Esophagus squamous epithelium (tissue), 5 donors: ENCODE results near the gene SEC24C. TPM values are rescaled to one million over a fixed set of nuclear protein-coding genes. Genes with fewer than 3 reads are reported as not detected.

ENCODE experiments used
- DNase-seq: peaks from one replicate; lab custom pipeline; 2025; lab: John Stamatoyannopoulos, UW
- H3K27ac ChIP-seq, 4 donors: fragments of 200-600 bp; sonication (generic); one replicate each; pipeline ENCODE4 v1.5.1; 2016 to 2019; ENCODE audit warnings: mild to moderate bottlenecking in 1 of 4
- H3K27me3 ChIP-seq, 4 donors: fragments of 200-600 bp; sonication (generic); 1 replicate in 3 of 4; 2 replicates in 1 of 4; pipeline versions ENCODE4 v1.5.1 to v1.6.0; 2017 to 2021; ENCODE audit warnings: antibody characterized with exemption in 1 of 4
- H3K36me3 ChIP-seq, 3 donors: fragments of 200-600 bp; sonication (generic); one replicate each; pipeline ENCODE4 v1.5.1; 2016 to 2019
- H3K4me1 ChIP-seq, 3 donors: fragments of 200-600 bp; sonication (generic); one replicate each; pipeline ENCODE4 v1.5.1; 2017 to 2019
- H3K4me3 ChIP-seq, 4 donors: fragments of 200-600 bp; sonication (generic); 1 replicate in 3 of 4; 2 replicates in 1 of 4; pipeline ENCODE4 v1.5.1; 2016 to 2019; ENCODE audit warnings: mild to moderate bottlenecking in 2 of 4, moderate library complexity in 1 of 4
- H3K9me3 ChIP-seq, 3 donors: fragments of 200-600 bp; sonication (generic); one replicate each; pipeline ENCODE4 v1.5.1; 2016 to 2019
- POLR2A ChIP-seq, 4 donors: fragments of 450-650 bp; IDR thresholded peaks; one replicate each; pipeline ENCODE4 v1.6.1; 2017; ENCODE audit warnings: antibody characterized with exemption in 4 of 4, mild to moderate bottlenecking in 4 of 4, moderate library complexity in 3 of 4
- WGBS, 2 donors: methylation state at CpG; one replicate each; pipeline ENCODE4 v1.1.5; 2018; 5-methylcytosine and 5-hydroxymethylcytosine counted together
- intact Hi-C: fragments of 100-400 bp; cut with DNase I; formaldehyde crosslinking; loops from one replicate; pipeline ENCODE4 v1.15.0; 2022
- total RNA-seq, 4 donors: library from RNA; depleted of rRNA; stranded (reverse); fragments of >200 nt; gene quantifications; one replicate each; pipeline ENCODE4 v1.1.0, GENCODE V29; 2016
- TF ChIP-seq, protein P1 (sequence below), 6 experiments: fragments of 450-650 bp in 4 of 6; fragments of 200-600 bp in 2 of 6; sonication (generic) in 2 of 6; IDR thresholded peaks; one replicate each; pipeline ENCODE4 v1.5.1; 2016 to 2019; ENCODE audit warnings: antibody characterized with exemption in 6 of 6, mild to moderate bottlenecking in 4 of 6, moderate library complexity in 4 of 6
- donor health status: DM: yes; HTN: yes; CAD: no.

The SEC24C gene
- total RNA-seq, 4 donors from 2014 or later = 59.1 to 78.8 (median 64.6) TPM

- H3K27me3 ChIP-seq = no peaks in the 10 kb centered on the region
- no peak overlapping the region for H3K27ac ChIP-seq
- H3K36me3 ChIP-seq = peaks cover 73 to 100% (median 83%) of the 10 kb centered on the region in 3 donors
- intact Hi-C loops = no loop called here
- DNase-seq = no peak
- no peak for TF ChIP-seq POLR2A (IDR thresholded peaks at IDR 0.05)
- TF ChIP-seq, protein P1, sequence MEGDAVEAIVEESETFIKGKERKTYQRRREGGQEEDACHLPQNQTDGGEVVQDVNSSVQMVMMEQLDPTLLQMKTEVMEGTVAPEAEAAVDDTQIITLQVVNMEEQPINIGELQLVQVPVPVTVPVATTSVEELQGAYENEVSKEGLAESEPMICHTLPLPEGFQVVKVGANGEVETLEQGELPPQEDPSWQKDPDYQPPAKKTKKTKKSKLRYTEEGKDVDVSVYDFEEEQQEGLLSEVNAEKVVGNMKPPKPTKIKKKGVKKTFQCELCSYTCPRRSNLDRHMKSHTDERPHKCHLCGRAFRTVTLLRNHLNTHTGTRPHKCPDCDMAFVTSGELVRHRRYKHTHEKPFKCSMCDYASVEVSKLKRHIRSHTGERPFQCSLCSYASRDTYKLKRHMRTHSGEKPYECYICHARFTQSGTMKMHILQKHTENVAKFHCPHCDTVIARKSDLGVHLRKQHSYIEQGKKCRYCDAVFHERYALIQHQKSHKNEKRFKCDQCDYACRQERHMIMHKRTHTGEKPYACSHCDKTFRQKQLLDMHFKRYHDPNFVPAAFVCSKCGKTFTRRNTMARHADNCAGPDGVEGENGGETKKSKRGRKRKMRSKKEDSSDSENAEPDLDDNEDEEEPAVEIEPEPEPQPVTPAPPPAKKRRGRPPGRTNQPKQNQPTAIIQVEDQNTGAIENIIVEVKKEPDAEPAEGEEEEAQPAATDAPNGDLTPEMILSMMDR (IDR thresholded peaks at IDR 0.05) = no peak
- 78 to 90% methylated on average over 8 to 14 of the region's 19 CpGs for WGBS, 2 donors
- peaks cover 0 to 11% (median 0%) of the 10 kb centered on the region in 3 donors for H3K4me1 ChIP-seq
- no peak overlapping the region for H3K4me3 ChIP-seq
- no peaks in the 10 kb centered on the region for H3K9me3 ChIP-seq
Observed at GRCh38 chr10:73797324-73798025, 53.3 kb downstream of the SEC24C start.

GRCh38 chr10:73798087-73798486, 53.9 kb downstream of the SEC24C start:
- Histone ChIP-seq H3K27me3 (no peaks in the 10 kb centered on the region), H3K4me3 (no peak overlapping the region), H3K9me3 (no peaks in the 10 kb centered on the region), H3K36me3 (peaks cover 67 to 100% (median 86%) of the 10 kb centered on the region in 3 donors), H3K27ac (no peak overlapping the region), H3K4me1 (peaks cover 0 to 17% (median 3%) of the 10 kb centered on the region in 3 donors)
- intact Hi-C loops = no loop called here
- TF ChIP-seq, protein P1 (IDR thresholded peaks at IDR 0.05) = no peak
- no peak for TF ChIP-seq POLR2A (IDR thresholded peaks at IDR 0.05)
- WGBS, 2 donors = no CpG with 5 or more reads among the region's 6 CpGs
- DNase-seq = no peak

- H3K9me3 ChIP-seq = no peaks in the 10 kb centered on the region
- intact Hi-C loops = no loop called here
- WGBS, 2 donors = 73 to 77% methylated on average over 6 of the region's 10 CpGs
- DNase-seq = no peak
- no peak overlapping the region for H3K27ac ChIP-seq
- no peak overlapping the region for H3K4me3 ChIP-seq
- H3K27me3 ChIP-seq = no peaks in the 10 kb centered on the region
- H3K4me1 ChIP-seq = peaks cover 0 to 26% (median 5%) of the 10 kb centered on the region in 3 donors
- TF ChIP-seq, protein P1 (IDR thresholded peaks at IDR 0.05) = no peak
- peak in 1 of 4 donors; percentile 11 for TF ChIP-seq POLR2A (IDR thresholded peaks at IDR 0.05)
- H3K36me3 ChIP-seq = peaks cover 57 to 100% (median 79%) of the 10 kb centered on the region in 3 donors
Observed at GRCh38 chr10:73798927-73799560, 54.9 kb downstream of the SEC24C start.

DNA sequence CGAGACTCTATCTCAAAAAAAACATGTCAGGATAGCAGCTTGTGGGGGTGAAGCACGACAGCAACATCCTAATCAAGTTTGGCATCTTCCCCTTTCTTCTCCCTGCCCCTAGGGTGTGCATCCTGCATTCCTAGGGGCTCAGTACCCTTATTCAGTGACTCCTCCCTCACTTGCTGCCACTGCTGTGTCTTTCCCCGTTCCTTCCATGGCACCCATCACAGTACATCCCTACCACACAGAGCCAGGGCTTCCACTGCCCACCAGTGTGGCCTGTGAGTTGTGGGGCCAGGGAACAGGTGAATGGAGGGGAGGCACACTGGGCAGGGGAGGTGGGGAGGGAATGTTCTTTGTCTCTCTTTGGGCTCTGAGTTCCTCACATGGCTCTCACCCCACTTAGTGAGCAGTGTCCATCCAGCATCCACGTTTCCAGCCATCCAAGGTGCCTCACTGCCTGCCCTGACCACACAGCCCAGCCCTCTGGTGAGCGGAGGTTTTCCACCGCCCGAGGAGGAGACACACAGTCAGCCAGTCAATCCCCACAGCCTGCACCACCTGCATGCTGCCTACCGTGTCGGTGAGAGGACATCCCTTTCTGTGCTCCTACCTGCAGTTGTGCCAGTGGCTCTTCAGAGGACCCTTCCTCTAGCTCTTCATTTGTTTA, 55.9 kb downstream of the SEC24C start:
- no peak for TF ChIP-seq POLR2A (IDR thresholded peaks at IDR 0.05)
- TF ChIP-seq, protein P1 (IDR thresholded peaks at IDR 0.05) = no peak
- Histone ChIP-seq H3K4me1 (peaks cover 0 to 30% (median 5%) of the 10 kb centered on the region in 3 donors), H3K36me3 (peaks cover 54 to 100% (median 81%) of the 10 kb centered on the region in 3 donors), H3K27me3 (no peaks in the 10 kb centered on the region), H3K27ac (no peak overlapping the region), H3K4me3 (no peak overlapping the region), H3K9me3 (no peaks in the 10 kb centered on the region)
- no peak for DNase-seq
- intact Hi-C loops = no loop called here
- WGBS, 2 donors = 71 to 82% methylated on average over 5 to 7 of the region's 9 CpGs
